Panc1 (cell line): ENCODE results near the gene OSBPL9. TPM values are rescaled to one million over a fixed set of nuclear protein-coding genes. Genes with fewer than 3 reads are reported as not detected.

ENCODE experiments used
- ATAC-seq: fragments of 200-7000 bp; cut with Tn5 transposase; 2 replicates; pipeline ENCODE4 v1.9.1; 2020; ENCODE audit warnings: mild to moderate bottlenecking, moderate library complexity
- BruUV-seq: library from RNA; stranded (reverse); fragments of 400-500 nt; replicated peaks from 2 replicates; lab custom pipeline; 2021; lab: Mats Ljungman, UMichigan
- CTCF ChIA-PET: fragments of 300-600 bp; sonication (Branson Sonifier 250); formaldehyde crosslinking; loops from one replicate; lab custom pipeline; 2022; ENCODE audit warnings: antibody characterized with exemption; lab: Charles Lee
- POLR2A ChIA-PET: fragments of 300-600 bp; sonication (Branson Sonifier 250); formaldehyde crosslinking; loops from one replicate; lab custom pipeline; 2022; ENCODE audit warnings: antibody characterized with exemption; lab: Charles Lee
- DNase-seq: peaks from one replicate; pipeline ENCODE4 v3.0.0-alpha.2; 2010; ENCODE audit warnings: low read depth, low spot score
- H3K27ac ChIP-seq: 2 replicates; pipeline ENCODE4 v1.5.1; 2011; ENCODE audit warnings: mild to moderate bottlenecking, low read length, inconsistent platforms
- H3K27me3 ChIP-seq: fragments of 200-500 bp; sonication (Bioruptor generic); 2 replicates; pipeline ENCODE4 v1.6.0; 2014; ENCODE audit warnings: low read length, inconsistent platforms; ENCODE audit not compliant: control insufficient read depth, insufficient read depth
- H3K36me3 ChIP-seq: fragments of 200-500 bp; sonication (Bioruptor generic); 2 replicates; pipeline ENCODE4 v1.5.1; 2014; ENCODE audit warnings: inconsistent platforms, mild to moderate bottlenecking, low read length, moderate library complexity; ENCODE audit not compliant: control insufficient read depth, insufficient read depth
- H3K4me1 ChIP-seq: 2 replicates; pipeline ENCODE4 v1.5.1; 2011; ENCODE audit warnings: inconsistent platforms, mild to moderate bottlenecking, low read length, moderate library complexity; ENCODE audit not compliant: control insufficient read depth, insufficient read depth
- H3K4me3 ChIP-seq, 2 experiments: 2 replicates each; pipeline ENCODE4 v1.5.1; 2011 to 2012; ENCODE audit warnings: low read depth in 2 of 2, low read length in 2 of 2, mild to moderate bottlenecking in 2 of 2, inconsistent platforms in 1 of 2, moderate library complexity in 1 of 2
- H3K9me3 ChIP-seq: fragments of 200-500 bp; sonication (Bioruptor generic); 2 replicates; pipeline ENCODE4 v1.5.1; 2014; ENCODE audit warnings: low read depth, mild to moderate bottlenecking, inconsistent platforms, low read length, moderate library complexity; ENCODE audit not compliant: control insufficient read depth, insufficient read depth
- POLR2AphosphoS5 ChIP-seq: IDR thresholded peaks from 2 replicates; pipeline ENCODE4 v1.6.1; 2012; ENCODE audit warnings: mild to moderate bottlenecking, low read depth, low read length, moderate library complexity
- SIN3A ChIP-seq: IDR thresholded peaks from 2 replicates; pipeline ENCODE4 v1.6.1; 2012; ENCODE audit warnings: low read depth, mild to moderate bottlenecking, low read length, moderate library complexity, borderline replicate concordance; ENCODE audit not compliant: insufficient read depth
- TCF7L2 ChIP-seq: IDR thresholded peaks from 2 replicates; pipeline ENCODE4 v1.6.1; 2011; ENCODE audit warnings: mild to moderate bottlenecking, low read depth, low read length, inconsistent platforms
- in situ Hi-C: cut with HindIII; loops from 2 replicates; pipeline ENCODE4 v1.10.0; 2016; ENCODE audit warnings: low sequenced_read_pairs, low pct_unique_long_range_greater_than_20kb
- intact Hi-C: fragments of 100-400 bp; cut with micrococcal nuclease; formaldehyde crosslinking; loops from one replicate; pipeline ENCODE4 v1.10.0; 2022; ENCODE audit not compliant: unreplicated experiment
- total RNA-seq: library from RNA; stranded (reverse); gene quantifications from one replicate; pipeline ENCODE4 v1.2.1, GENCODE V29; 2021; ENCODE audit not compliant: unreplicated experiment
- TF ChIP-seq, protein P1 (sequence below), 2 experiments: IDR thresholded peaks; 2 replicates each; pipeline ENCODE4 v1.6.1; 2011 to 2012; ENCODE audit warnings: low read depth in 2 of 2, control low read depth in 1 of 2, low read length in 1 of 2, mild to moderate bottlenecking in 1 of 2, moderate library complexity in 1 of 2; ENCODE audit not compliant: insufficient read depth in 1 of 2
- TF ChIP-seq, protein P2 (sequence below): fragments of 450-650 bp; IDR thresholded peaks from 2 replicates; pipeline ENCODE4 v1.5.1; 2017; ENCODE audit warnings: mild to moderate bottlenecking

Gene OSBPL9
- total RNA-seq, 1 experiment from 2014 or later = 85.5 TPM

DNA sequence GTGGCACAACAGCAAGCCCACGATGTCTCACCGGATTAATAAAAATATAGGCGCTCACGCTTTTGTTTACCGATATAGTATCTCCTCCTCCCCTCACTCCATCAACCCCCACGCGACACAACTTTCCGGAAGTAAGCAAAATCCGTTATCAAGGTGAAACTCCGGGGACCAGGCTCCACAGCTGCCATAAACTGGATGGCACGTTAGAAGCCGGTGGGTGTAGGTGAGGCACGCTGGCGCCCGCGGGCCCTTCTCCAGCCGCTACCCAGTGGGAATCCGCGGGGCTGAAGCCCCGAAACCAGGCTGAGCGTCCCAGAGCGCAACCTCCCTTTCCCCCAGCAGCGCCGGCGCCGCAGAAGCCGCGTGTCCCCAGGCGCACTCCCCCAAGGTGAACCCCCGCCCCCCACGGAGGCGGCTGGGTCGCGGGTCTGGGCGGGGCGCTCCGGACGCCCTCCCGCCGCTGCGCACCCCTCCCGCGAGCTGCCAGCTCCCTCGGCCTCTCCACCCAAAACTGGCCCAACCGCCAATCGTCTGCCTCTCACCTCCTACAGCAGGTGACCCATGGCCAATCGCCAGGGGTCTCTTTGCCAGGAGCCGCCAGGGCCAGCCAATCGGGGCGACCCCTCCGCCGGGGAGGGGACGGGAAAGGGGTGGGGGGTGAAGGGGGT lies 112.4 kb downstream of the OSBPL9 start:
- ATAC-seq = peak; percentile 97
- Histone ChIP-seq H3K27ac (peak overlapping the region; percentile 92), H3K27me3 (no peaks in the 10 kb centered on the region), H3K36me3 (no peaks in the 10 kb centered on the region; the same call in 1 of the 2 replicates), H3K4me1 (peaks cover 38% of the 10 kb centered on the region), H3K9me3 (no peaks in the 10 kb centered on the region), H3K4me3 (peak overlapping the region; percentile 83 to 84)
- intact Hi-C loops = no loop called here
- in situ Hi-C loops = no loop called here
- CTCF ChIA-PET = no interaction called here
- POLR2A ChIA-PET = interaction anchor here (0.7 to 0.8 kb wide), 2 partner anchors 10 to 40 kb away, joined by 6 to 9 read pairs; no protein-coding TSS in a partner anchor
- DNase-seq = peak; percentile 67
- TF ChIP-seq, protein P1, sequence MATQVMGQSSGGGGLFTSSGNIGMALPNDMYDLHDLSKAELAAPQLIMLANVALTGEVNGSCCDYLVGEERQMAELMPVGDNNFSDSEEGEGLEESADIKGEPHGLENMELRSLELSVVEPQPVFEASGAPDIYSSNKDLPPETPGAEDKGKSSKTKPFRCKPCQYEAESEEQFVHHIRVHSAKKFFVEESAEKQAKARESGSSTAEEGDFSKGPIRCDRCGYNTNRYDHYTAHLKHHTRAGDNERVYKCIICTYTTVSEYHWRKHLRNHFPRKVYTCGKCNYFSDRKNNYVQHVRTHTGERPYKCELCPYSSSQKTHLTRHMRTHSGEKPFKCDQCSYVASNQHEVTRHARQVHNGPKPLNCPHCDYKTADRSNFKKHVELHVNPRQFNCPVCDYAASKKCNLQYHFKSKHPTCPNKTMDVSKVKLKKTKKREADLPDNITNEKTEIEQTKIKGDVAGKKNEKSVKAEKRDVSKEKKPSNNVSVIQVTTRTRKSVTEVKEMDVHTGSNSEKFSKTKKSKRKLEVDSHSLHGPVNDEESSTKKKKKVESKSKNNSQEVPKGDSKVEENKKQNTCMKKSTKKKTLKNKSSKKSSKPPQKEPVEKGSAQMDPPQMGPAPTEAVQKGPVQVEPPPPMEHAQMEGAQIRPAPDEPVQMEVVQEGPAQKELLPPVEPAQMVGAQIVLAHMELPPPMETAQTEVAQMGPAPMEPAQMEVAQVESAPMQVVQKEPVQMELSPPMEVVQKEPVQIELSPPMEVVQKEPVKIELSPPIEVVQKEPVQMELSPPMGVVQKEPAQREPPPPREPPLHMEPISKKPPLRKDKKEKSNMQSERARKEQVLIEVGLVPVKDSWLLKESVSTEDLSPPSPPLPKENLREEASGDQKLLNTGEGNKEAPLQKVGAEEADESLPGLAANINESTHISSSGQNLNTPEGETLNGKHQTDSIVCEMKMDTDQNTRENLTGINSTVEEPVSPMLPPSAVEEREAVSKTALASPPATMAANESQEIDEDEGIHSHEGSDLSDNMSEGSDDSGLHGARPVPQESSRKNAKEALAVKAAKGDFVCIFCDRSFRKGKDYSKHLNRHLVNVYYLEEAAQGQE (IDR thresholded peaks at IDR 0.05; ENCODE audit: insufficient read depth in 1 of 2, low read depth in 2 of 2, low read length in 1 of 2) = no peak
- TF ChIP-seq TCF7L2 (no peak), POLR2AphosphoS5 (no peak), SIN3A (no peak; the same call in 1 of the 2 replicates)
- TF ChIP-seq, protein P2, sequence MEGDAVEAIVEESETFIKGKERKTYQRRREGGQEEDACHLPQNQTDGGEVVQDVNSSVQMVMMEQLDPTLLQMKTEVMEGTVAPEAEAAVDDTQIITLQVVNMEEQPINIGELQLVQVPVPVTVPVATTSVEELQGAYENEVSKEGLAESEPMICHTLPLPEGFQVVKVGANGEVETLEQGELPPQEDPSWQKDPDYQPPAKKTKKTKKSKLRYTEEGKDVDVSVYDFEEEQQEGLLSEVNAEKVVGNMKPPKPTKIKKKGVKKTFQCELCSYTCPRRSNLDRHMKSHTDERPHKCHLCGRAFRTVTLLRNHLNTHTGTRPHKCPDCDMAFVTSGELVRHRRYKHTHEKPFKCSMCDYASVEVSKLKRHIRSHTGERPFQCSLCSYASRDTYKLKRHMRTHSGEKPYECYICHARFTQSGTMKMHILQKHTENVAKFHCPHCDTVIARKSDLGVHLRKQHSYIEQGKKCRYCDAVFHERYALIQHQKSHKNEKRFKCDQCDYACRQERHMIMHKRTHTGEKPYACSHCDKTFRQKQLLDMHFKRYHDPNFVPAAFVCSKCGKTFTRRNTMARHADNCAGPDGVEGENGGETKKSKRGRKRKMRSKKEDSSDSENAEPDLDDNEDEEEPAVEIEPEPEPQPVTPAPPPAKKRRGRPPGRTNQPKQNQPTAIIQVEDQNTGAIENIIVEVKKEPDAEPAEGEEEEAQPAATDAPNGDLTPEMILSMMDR = no peak
- BruUV-seq = TSS peak; percentile 97

DNA sequence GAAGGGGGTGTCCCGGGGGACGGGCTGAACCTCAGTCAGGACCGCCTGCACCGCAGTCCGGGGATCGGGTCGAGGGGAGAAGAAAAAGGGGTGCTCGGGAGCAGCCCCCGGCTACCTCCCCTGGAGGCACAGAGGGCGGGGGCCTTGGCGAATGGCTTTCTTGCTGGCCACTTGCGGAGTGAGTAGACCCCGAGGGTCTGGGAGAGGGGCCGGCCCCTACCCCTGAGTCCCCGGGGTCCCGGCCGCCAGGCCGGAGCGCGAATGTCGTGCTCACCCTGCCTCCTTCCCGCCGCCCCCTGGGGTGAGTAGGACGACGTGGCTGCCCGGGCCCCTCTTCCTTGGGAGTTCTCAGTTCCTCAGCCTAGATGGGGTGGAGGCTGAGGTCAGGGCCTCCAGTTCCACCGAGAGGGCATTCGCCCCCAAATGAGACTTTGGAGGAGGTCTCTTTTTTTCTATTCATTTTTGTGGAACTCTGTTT lies 113.0 kb downstream of the OSBPL9 start:
- H3K36me3 ChIP-seq = no peaks in the 10 kb centered on the region; the same call in 1 of the 2 replicates
- BruUV-seq = TSS peak; percentile 51
- ChIA-PET POLR2A (interaction anchor here (0.7 to 0.8 kb wide), 2 partner anchors 10 to 40 kb away, joined by 6 to 9 read pairs; no protein-coding TSS in a partner anchor), CTCF (no interaction called here)
- peak overlapping the region; percentile 91 for H3K27ac ChIP-seq
- peaks cover 44% of the 10 kb centered on the region for H3K4me1 ChIP-seq
- DNase-seq (no peak), ATAC-seq (peak; percentile 57)
- TF ChIP-seq POLR2AphosphoS5 = no peak
- TF ChIP-seq TCF7L2 = no peak
- 0 out of 2 replicates have a peak, but pooled peaks have one; percentile 15 for TF ChIP-seq SIN3A
- in situ Hi-C loops (no loop called here), intact Hi-C loops (no loop called here)
- H3K9me3 ChIP-seq = no peaks in the 10 kb centered on the region
- peak overlapping the region; percentile 83 to 84 for H3K4me3 ChIP-seq
- no peaks in the 10 kb centered on the region for H3K27me3 ChIP-seq
